HepG2 (cell line): ENCODE data around the gene SPG7. TPM values are rescaled to one million over a fixed set of nuclear protein-coding genes. Genes with fewer than 3 reads are reported as not detected.

Experiments
- ATAC-seq: fragments of 200-7000 bp; cut with Tn5 transposase; 3 replicates; pipeline ENCODE4 v1.9.1; 2020; ENCODE audit warnings: mild to moderate bottlenecking, moderate library complexity
- BruUV-seq: library from RNA; stranded (reverse); fragments of 400-500 nt; replicated peaks from 2 replicates; lab custom pipeline; 2021; lab: Mats Ljungman, UMichigan
- CTCF ChIA-PET: fragments of 300-600 bp; formaldehyde crosslinking; extraction: SDS; loops from one replicate; lab custom pipeline; 2021; ENCODE audit warnings: low total read pairs, inconsistent platforms, low intra/inter-chr PET ratio; lab: Yijun Ruan, JAX
- POLR2A ChIA-PET: fragments of 350-600 bp; sonication (Branson Sonifier 250); formaldehyde crosslinking; loops from one replicate; lab custom pipeline; 2020; ENCODE audit warnings: antibody characterized with exemption, inconsistent platforms; lab: Yijun Ruan, JAX
- DNase-seq: peaks from one replicate; pipeline ENCODE4 v3.0.0-alpha.2; 2015; ENCODE audit warnings: low spot score
- FAIRE-seq: peaks from 3 replicates; lab custom pipeline; 2011; peaks lifted over from hg19 to GRCh38; lab: Jason Lieb, UNC
- H2AFZ ChIP-seq: one replicate; pipeline ENCODE4 v1.6.1; 2011; ENCODE audit warnings: low read length, inconsistent platforms
- H3K27ac ChIP-seq: fragments of 300-600 bp; 3 replicates; pipeline ENCODE4 v1.8.0; 2011; ENCODE audit warnings: mixed run types, mild to moderate bottlenecking, mixed read lengths, low read length, inconsistent platforms; ENCODE audit not compliant: insufficient read depth; ENCODE audit errors: extremely low read length
- H3K27me3 ChIP-seq, 2 experiments: fragments of 200-600 bp in 1 of 2; 2 replicates in 1 of 2; 3 replicates in 1 of 2; pipeline versions ENCODE4 v1.6.0 to v1.8.0; 2011; ENCODE audit warnings: low read length in 2 of 2, mild to moderate bottlenecking in 2 of 2, moderate library complexity in 2 of 2, inconsistent platforms in 1 of 2; ENCODE audit not compliant: insufficient read depth in 2 of 2, control insufficient read depth in 1 of 2
- H3K36me3 ChIP-seq, 2 experiments: fragments of 200-600 bp in 1 of 2; replicated peaks in 1 of 2; 2 replicates in 1 of 2; 3 replicates in 1 of 2; pipeline versions ENCODE4 v1.5.1 to v1.8.0; 2011; ENCODE audit warnings: low read length in 2 of 2, inconsistent platforms in 1 of 2; ENCODE audit not compliant: insufficient read depth in 2 of 2, control insufficient read depth in 1 of 2
- H3K4me1 ChIP-seq: 2 replicates; pipeline ENCODE4 v1.5.1; 2012; ENCODE audit warnings: low read length, inconsistent platforms; ENCODE audit not compliant: insufficient read depth
- H3K4me2 ChIP-seq: 2 replicates; pipeline ENCODE4 v1.6.0; 2011; ENCODE audit warnings: low read depth, low read length, inconsistent platforms
- H3K4me3 ChIP-seq, 3 experiments: fragments of 200-600 bp in 1 of 3; sonication (generic), shearing (Covaris generic) in 1 of 3; replicated peaks in 1 of 3; 2 replicates each; pipeline ENCODE4 v1.5.1; 2011 to 2016; ENCODE audit warnings: low read length in 3 of 3, inconsistent platforms in 2 of 3, low read depth in 2 of 3, mild to moderate bottlenecking in 2 of 3, control low read depth in 1 of 3, mixed read lengths in 1 of 3; ENCODE audit not compliant: insufficient read depth in 1 of 3
- H3K79me2 ChIP-seq: one replicate; pipeline ENCODE4 v1.6.1; 2011; ENCODE audit warnings: low read length, inconsistent platforms; ENCODE audit not compliant: insufficient read depth
- H3K9ac ChIP-seq: 2 replicates; pipeline ENCODE4 v1.6.0; 2011; ENCODE audit warnings: mild to moderate bottlenecking, low read depth, low read length, inconsistent platforms; ENCODE audit not compliant: insufficient read depth
- H3K9me3 ChIP-seq: 2 replicates; pipeline ENCODE4 v1.5.1; 2012; ENCODE audit warnings: mild to moderate bottlenecking, low read length
- H4K20me1 ChIP-seq: 2 replicates; pipeline ENCODE4 v1.6.0; 2011; ENCODE audit warnings: inconsistent platforms, mild to moderate bottlenecking, low read length, moderate library complexity; ENCODE audit not compliant: insufficient read depth
- FIP1L1 ChIP-seq: fragments of 200-400 bp; formaldehyde crosslinking; IDR thresholded peaks from 2 replicates; pipeline ENCODE4 v1.6.1; 2018; ENCODE audit warnings: low read depth, mild to moderate bottlenecking, low read length, moderate library complexity, borderline replicate concordance; ENCODE audit not compliant: insufficient read depth
- FOXC1 ChIP-seq: sonication (generic); formaldehyde crosslinking; IDR thresholded peaks from 2 replicates; pipeline ENCODE4 v1.8.0; 2022; ENCODE audit warnings: mild to moderate bottlenecking, missing genetic modification reagents, borderline replicate concordance
- GABPB1 ChIP-seq: IDR thresholded peaks from 2 replicates; pipeline ENCODE4 v1.6.1; 2016; ENCODE audit warnings: mild to moderate bottlenecking, missing genetic modification reagents, moderate library complexity, missing compliant biosample characterization
- IKZF4 ChIP-seq: sonication (generic); formaldehyde crosslinking; IDR thresholded peaks from 2 replicates; pipeline ENCODE4 v1.5.1; 2020; ENCODE audit warnings: borderline replicate concordance, mild to moderate bottlenecking, low read depth, missing genetic modification reagents; ENCODE audit errors: not compliant biosample characterization
- KLF13 ChIP-seq: sonication (generic); formaldehyde crosslinking; IDR thresholded peaks from 2 replicates; pipeline ENCODE4 v1.4.0; 2020; ENCODE audit warnings: mild to moderate bottlenecking, missing genetic modification reagents
- MIER3 ChIP-seq: IDR thresholded peaks from 2 replicates; pipeline ENCODE4 v1.6.1; 2016; ENCODE audit warnings: missing compliant biosample characterization, borderline replicate concordance
- NCOA1 ChIP-seq: sonication (generic); formaldehyde crosslinking; IDR thresholded peaks from 2 replicates; pipeline ENCODE4 v1.9.0; 2021; ENCODE audit warnings: missing genetic modification reagents
- NFKBIZ ChIP-seq: IDR thresholded peaks from 2 replicates; pipeline ENCODE4 v1.6.1; 2018; ENCODE audit warnings: missing genetic modification reagents, missing compliant biosample characterization
- PAXIP1 ChIP-seq: sonication (generic); formaldehyde crosslinking; conservative IDR thresholded peaks from 2 replicates; pipeline ENCODE4 v1.4.0; 2020; ENCODE audit warnings: mild to moderate bottlenecking, missing genetic modification reagents, moderate library complexity
- TFE3 ChIP-seq: IDR thresholded peaks from 2 replicates; pipeline ENCODE4 v1.6.1; 2016
- ZMAT5 ChIP-seq: sonication (generic); formaldehyde crosslinking; IDR thresholded peaks from 2 replicates; pipeline ENCODE4 v1.5.0; 2020; ENCODE audit warnings: mild to moderate bottlenecking, low read depth, missing genetic modification reagents, borderline replicate concordance
- ZNF180 ChIP-seq: sonication (generic); formaldehyde crosslinking; IDR thresholded peaks from 2 replicates; pipeline ENCODE4 v1.4.0; 2020; ENCODE audit warnings: low read depth, missing genetic modification reagents, borderline replicate concordance
- ZNF3 ChIP-seq: IDR thresholded peaks from 2 replicates; pipeline ENCODE4 v1.7.0; 2017; ENCODE audit warnings: inconsistent platforms
- ZNF549 ChIP-seq: sonication (generic); formaldehyde crosslinking; IDR thresholded peaks from 2 replicates; pipeline ENCODE4 v1.5.0; 2020; ENCODE audit warnings: missing genetic modification reagents
- WGBS: methylation state at CpG from one replicate; pipeline ENCODE4 v1.1.6; 2017; ENCODE audit warnings: low lambda C conversion rate; 5-methylcytosine and 5-hydroxymethylcytosine counted together
- in situ Hi-C: cut with HindIII; loops from 2 replicates; pipeline ENCODE4 v1.10.0; 2017; ENCODE audit warnings: low pct_unique_long_range_greater_than_20kb; ENCODE audit not compliant: extremely low pct_ligation_motif_present
- intact Hi-C: fragments of 100-400 bp; cut with micrococcal nuclease; formaldehyde crosslinking; loops from one replicate; pipeline ENCODE4 v1.10.0; 2022; ENCODE audit not compliant: unreplicated experiment
- polyA plus RNA-seq, 8 experiments: library from polyadenylated mRNA; depleted of rRNA in 3 of 8; stranded (reverse) in 7 of 8; unstranded in 1 of 8; fragments of >200 nt; fragmentation: Illumina TruSeq in 4 of 8; extraction: Trizol in 4 of 8; gene quantifications; 2 replicates each; pipeline versions ENCODE4 v1.2.1 to v1.2.3, GENCODE V29; 2011 to 2016; ENCODE audit warnings: low read depth in 4 of 8, missing spikeins in 1 of 8, mixed read lengths in 1 of 8; ENCODE audit not compliant: insufficient read depth in 1 of 8
- total RNA-seq, 5 experiments: library from RNA; depleted of rRNA; stranded (reverse); fragments of >200 nt; fragmentation: Illumina TruSeq; extraction: Trizol; gene quantifications; 2 replicates each; pipeline ENCODE4 v1.2.3, GENCODE V29; 2016; ENCODE audit warnings: low read depth in 1 of 5
- TF ChIP-seq, protein P1 (sequence below): sonication (generic); formaldehyde crosslinking; IDR thresholded peaks from 2 replicates; pipeline ENCODE4 v1.8.0; 2022; ENCODE audit warnings: mild to moderate bottlenecking, missing genetic modification reagents, borderline replicate concordance
- TF ChIP-seq, protein P2 (sequence below): sonication (generic); formaldehyde crosslinking; IDR thresholded peaks from 2 replicates; pipeline ENCODE4 v1.5.0; 2020; ENCODE audit warnings: missing genetic modification reagents

Gene SPG7
- total and polyA plus RNA-seq, 2 of the 13 experiments (the other 11 are each of a cell fraction or from before 2014, with no cell fraction given) = 66.0 to 136 TPM

- Histone ChIP-seq H4K20me1 (peaks cover 3% of the 10 kb centered on the region; the same call in 1 of the 2 replicates), H3K9me3 (no peaks in the 10 kb centered on the region), H3K4me1 (peaks cover 22% of the 10 kb centered on the region), H3K79me2 (no peaks in the 10 kb centered on the region), H3K9ac (no peak overlapping the region), H3K4me3 (no peak overlapping the region), H3K36me3 (peaks cover 23 to 31% of the 10 kb centered on the region in 2 experiments), H3K4me2 (no peak overlapping the region), H2AFZ (no peak overlapping the region), H3K27ac (no peak overlapping the region), H3K27me3 (no peaks in the 10 kb centered on the region; a peak in 1 of 5 replicates)
- ATAC-seq (no peak), DNase-seq (no peak), FAIRE-seq (no peak)
- 97% methylated on average over 13 of the region's 13 CpGs for WGBS
- POLR2A ChIA-PET = no interaction called here
- intact Hi-C loops (no loop called here), in situ Hi-C loops (no loop called here)
- TF ChIP-seq GABPB1 (CRISPR knock-in tag) = no peak
- TF ChIP-seq ZMAT5 = no peak
- no peak for TF ChIP-seq MIER3
- no peak for TF ChIP-seq PAXIP1 (CRISPR knock-in tag)
- no peak for TF ChIP-seq FIP1L1
- TF ChIP-seq NFKBIZ (CRISPR knock-in tag) = no peak
- no peak for TF ChIP-seq TFE3 (CRISPR knock-in tag)
- TF ChIP-seq, protein P1, sequence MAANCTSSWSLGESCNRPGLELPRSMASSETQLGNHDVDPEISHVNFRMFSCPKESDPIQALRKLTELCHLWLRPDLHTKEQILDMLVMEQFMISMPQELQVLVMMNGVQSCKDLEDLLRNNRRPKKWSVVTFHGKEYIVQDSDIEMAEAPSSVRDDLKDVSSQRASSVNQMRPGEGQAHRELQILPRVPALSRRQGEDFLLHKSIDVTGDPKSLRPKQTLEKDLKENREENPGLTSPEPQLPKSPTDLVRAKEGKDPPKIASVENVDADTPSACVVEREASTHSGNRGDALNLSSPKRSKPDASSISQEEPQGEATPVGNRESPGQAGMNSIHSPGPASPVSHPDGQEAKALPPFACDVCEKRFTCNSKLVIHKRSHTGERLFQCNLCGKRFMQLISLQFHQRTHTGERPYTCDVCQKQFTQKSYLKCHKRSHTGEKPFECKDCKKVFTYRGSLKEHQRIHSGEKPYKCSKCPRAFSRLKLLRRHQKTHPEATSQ (CRISPR knock-in tag) = no peak
- no peak for TF ChIP-seq NCOA1
- TF ChIP-seq FOXC1 (CRISPR knock-in tag) = no peak
- no peak for TF ChIP-seq ZNF180 (CRISPR knock-in tag)
- TF ChIP-seq ZNF549 (CRISPR knock-in tag) = no peak
- no peak for TF ChIP-seq KLF13 (CRISPR knock-in tag)
- TF ChIP-seq IKZF4 (CRISPR knock-in tag) = no peak
- TF ChIP-seq, protein P2, sequence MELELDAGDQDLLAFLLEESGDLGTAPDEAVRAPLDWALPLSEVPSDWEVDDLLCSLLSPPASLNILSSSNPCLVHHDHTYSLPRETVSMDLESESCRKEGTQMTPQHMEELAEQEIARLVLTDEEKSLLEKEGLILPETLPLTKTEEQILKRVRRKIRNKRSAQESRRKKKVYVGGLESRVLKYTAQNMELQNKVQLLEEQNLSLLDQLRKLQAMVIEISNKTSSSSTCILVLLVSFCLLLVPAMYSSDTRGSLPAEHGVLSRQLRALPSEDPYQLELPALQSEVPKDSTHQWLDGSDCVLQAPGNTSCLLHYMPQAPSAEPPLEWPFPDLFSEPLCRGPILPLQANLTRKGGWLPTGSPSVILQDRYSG (CRISPR knock-in tag) = no peak
- TF ChIP-seq ZNF3 (CRISPR knock-in tag) = no peak
- CTCF ChIA-PET = no interaction called here
- BruUV-seq = no TSS peak
Measured at GRCh38 chr16:89540557-89540956, 32.4 kb downstream of the SPG7 start.
